Epidermal melanocyte (primary cell): ENCODE data around the gene RUNX2.

Source experiments
- DNase-seq: peaks from one replicate; pipeline ENCODE4 v3.0.0; 2011; ENCODE audit warnings: low spot score; ENCODE audit not compliant: insufficient read length

The RUNX2 gene

GRCh38 chr6:45576648-45577624, 248.8 kb downstream of the RUNX2 start:
- no peak for DNase-seq

- peak; percentile 42 for DNase-seq
These were observed 249.8 kb downstream of the RUNX2 start for GRCh38 chr6:45577836-45578504.

GRCh38 chr6:45584127-45584526, 256.0 kb downstream of the RUNX2 start:
- DNase-seq, result no peak

GRCh38 chr6:45586216-45587171, 258.4 kb downstream of the RUNX2 start:
- DNase-seq, result no peak

- no peak for DNase-seq
These were observed 259.3 kb downstream of the RUNX2 start for GRCh38 chr6:45587229-45588060.

- no peak for DNase-seq
These were observed 261.2 kb downstream of the RUNX2 start for GRCh38 chr6:45589367-45589766.

- no peak for DNase-seq
These were observed 262.1 kb downstream of the RUNX2 start for GRCh38 chr6:45590226-45590625.

DNA sequence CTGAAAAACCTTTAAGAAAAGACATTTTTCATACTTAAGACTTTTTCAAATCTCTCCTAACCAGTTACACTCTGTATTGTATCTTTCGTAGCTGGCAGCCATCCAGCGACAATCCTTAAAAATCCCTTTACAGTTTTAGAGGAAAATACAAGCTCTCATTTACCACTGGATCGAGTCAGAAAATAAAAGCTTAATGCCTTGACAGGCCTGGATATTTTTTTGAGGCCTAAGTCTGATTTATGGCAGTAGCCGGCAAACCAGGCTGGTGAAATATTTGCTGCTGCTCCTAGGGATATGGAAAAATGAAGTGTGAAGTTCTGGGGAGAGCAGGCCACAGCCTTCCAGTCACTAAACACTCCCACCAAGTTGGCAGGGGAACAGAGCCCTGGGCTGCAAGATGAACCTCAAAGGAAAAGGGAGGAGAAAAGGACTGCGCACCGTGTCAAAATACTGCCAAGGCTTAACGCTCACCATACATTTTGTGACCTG, 262.6 kb downstream of the RUNX2 start:
- no peak for DNase-seq

GRCh38 chr6:45591306-45591705, 263.2 kb downstream of the RUNX2 start:
- no peak for DNase-seq

GRCh38 chr6:45591890-45592289, 263.8 kb downstream of the RUNX2 start:
- no peak for DNase-seq

DNA sequence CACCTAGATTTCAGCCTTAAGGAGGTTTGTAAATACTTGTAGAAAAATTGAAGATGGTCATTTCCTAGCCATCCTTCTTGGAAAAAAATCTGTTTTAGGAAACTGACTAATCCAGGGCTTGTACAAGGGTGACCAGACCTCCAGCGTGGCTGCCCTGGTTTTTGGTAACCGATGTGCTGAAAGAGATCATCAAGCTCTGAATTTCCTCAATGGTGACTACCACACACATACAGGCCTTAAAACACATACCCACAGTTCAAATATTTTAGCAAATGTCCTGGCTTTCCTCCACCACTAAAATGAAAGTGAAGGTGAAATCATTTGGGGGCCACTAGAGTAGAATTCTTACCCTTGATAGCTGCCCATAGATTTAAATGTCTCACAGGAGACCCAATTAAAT, 264.9 kb downstream of the RUNX2 start:
- DNase-seq, result no peak

DNA sequence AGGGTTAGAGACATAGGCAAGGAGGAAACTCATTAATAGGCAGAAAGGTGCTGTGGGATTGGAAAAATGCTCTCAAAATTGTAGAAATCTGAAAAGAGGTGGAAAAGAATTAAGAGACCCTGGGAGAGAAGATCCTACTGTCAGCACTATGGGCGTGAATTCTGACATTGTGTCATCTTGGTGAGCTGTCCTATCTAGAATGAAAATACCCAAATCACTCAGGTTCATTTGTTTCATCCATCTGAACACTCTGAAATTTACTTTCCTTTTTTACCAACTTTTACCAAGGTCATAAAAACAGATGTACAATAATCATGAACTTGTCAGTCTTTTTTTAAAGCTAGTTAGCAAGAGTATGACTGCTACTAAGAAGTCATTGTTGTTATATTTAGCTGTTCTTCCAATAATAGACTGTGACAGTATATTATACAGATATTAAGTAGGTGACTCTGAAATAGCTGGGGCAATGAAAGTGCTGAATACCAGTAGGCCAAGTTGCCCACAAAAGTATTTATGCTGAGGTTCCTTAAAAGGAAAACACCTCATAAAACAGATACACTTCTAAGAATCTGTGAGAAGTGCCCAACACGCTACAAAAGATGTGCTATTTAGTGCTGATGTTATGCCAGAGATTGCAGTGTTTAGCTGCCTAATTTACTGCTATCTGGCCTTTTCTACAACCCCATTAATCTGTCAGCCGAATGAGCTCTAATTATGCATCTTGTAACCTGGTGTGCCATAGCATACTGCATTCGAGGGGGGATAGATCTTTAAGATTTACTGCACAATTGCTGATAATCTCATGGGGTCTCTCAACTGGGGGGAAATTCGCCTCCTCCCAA, 267.1 kb downstream of the RUNX2 start:
- no peak for DNase-seq

DNA sequence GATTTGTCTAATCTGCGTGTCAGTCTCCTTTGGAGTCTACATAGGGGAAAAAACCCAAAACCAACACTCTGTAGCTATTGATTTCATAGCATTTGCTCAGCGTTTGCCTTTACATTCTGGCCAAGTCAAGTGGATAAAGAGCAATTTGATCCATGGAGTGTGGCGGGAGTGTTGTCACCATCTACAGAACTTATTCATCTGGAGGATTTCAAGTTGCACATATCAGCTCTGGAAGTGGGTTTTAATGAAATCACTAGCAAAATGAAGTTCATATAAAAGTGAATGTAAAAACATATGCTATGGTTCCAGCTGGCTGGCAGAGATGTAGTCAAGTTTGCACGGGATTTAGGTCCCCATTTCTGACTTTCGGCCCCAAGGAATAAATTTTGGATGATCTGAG, 269.3 kb downstream of the RUNX2 start:
- DNase-seq, result no peak

DNA sequence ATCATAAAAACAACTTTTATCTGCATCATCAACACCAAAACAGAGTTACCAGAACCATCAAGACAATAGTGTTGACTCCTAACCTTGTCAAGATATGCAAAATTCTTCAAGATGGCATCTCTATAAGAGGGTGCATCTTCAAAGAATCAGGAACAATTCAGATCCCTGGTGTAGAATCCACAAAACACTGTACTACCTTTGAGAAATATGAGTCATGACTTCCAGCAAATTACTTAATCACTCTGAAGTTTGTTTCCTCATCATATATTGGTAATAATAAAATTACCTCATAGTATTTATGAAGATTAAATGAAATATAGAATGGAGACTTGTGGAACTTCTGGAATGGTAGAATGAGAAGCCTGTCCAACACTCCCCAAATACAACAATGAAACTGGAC, 270.9 kb downstream of the RUNX2 start:
- DNase-seq, result no peak

GRCh38 chr6:45605971-45606370, 277.8 kb downstream of the RUNX2 start:
- DNase-seq, result no peak

DNA sequence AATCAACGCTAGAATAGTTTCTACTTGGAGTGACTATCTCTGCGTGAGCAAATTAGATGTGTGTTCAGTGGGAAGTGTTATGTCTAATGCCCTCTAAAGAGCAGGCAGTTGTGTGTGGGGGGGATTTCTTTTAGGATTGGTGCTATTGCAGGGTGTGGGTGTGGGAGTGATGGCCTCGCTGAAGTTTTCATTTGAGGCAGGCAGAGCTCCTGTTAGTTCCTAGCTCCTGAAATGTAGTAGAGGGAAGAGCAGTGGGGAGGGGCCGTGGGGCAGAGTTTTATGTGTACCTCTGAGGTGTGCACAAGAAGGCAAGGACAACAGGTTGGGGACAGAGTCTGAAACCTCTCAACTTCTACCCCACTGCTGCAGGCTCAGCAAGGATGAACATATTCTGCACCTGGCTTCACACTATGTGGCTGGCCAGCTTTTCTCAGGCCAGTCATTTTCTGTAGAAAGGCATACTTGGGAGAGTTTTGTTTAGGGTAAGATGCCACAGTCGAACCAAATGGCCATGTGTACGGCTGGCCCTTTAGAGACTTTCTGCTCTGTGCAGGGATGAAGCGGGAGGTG, 278.8 kb downstream of the RUNX2 start:
- no peak for DNase-seq

DNA sequence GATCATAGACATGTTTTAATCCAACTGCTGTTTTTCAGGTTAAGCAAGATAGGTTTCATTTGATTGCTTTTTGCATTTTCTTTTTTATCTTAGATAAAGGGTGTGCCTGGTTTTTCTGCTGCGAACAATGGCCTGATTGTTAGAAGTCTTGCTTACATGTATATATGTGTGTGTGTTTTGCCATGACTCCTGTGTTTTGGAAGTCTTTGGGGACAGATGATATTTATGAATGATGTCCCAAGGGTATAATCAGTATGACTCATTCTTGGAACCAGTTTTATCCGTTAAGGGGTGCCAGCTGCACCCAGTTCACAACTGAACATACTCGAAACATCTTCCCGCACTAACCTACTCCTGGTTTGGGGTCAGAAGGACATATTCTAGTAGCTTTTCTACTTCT, 279.7 kb downstream of the RUNX2 start:
- DNase-seq, result no peak

GRCh38 chr6:45608252-45608913, 280.3 kb downstream of the RUNX2 start:
- no peak for DNase-seq
